Suprapubic skin (tissue), 4 donors: ENCODE results near the gene BCAS1.

ENCODE experiments used
- CTCF ChIP-seq, 2 donors: fragments of 200-600 bp in 1 of 2; fragments of 450-650 bp in 1 of 2; sonication (generic) in 1 of 2; IDR thresholded peaks; one replicate each; pipeline ENCODE4 v1.5.1; 2016 to 2019; ENCODE audit warnings: antibody characterized with exemption in 2 of 2, mild to moderate bottlenecking in 1 of 2, moderate library complexity in 1 of 2
- EP300 ChIP-seq: sonication (generic); formaldehyde crosslinking; IDR thresholded peaks from one replicate; pipeline ENCODE4 v1.6.1; 2017; ENCODE audit warnings: antibody characterized with exemption
- POLR2A ChIP-seq, 2 donors: fragments of 450-650 bp; IDR thresholded peaks; one replicate each; pipeline ENCODE4 v1.6.1; 2017; ENCODE audit warnings: antibody characterized with exemption in 2 of 2, mild to moderate bottlenecking in 2 of 2, moderate library complexity in 2 of 2
- POLR2AphosphoS5 ChIP-seq, 3 donors: sonication (generic); formaldehyde crosslinking; IDR thresholded peaks; one replicate each; pipeline ENCODE4 v1.6.1; 2017; ENCODE audit warnings: antibody characterized with exemption in 3 of 3

GRCh38 chr20:54021446-54022235 is 48.8 kb downstream of the BCAS1 start:
- TF ChIP-seq CTCF (IDR thresholded peaks at IDR 0.05) (no peak), POLR2A (IDR thresholded peaks at IDR 0.05) (no peak), EP300 (no peak), POLR2AphosphoS5 (IDR thresholded peaks at IDR 0.05) (no peak)
